Erythroblast (primary cell): ENCODE measurements around the gene WFS1.

Experiments
- DNase-seq, 2 experiments: peaks; one replicate each; lab custom pipeline; 2025; lab: John Stamatoyannopoulos, UW
- GATA1 ChIP-seq: IDR thresholded peaks from 2 replicates; pipeline ENCODE4 v1.6.1; 2011; ENCODE audit warnings: low read depth, mild to moderate bottlenecking, control low read depth, low read length, moderate library complexity
- POLR2A ChIP-seq: IDR thresholded peaks from 2 replicates; pipeline ENCODE4 v1.6.1; 2011; ENCODE audit warnings: mild to moderate bottlenecking, low read length

WFS1 gene, protein sequence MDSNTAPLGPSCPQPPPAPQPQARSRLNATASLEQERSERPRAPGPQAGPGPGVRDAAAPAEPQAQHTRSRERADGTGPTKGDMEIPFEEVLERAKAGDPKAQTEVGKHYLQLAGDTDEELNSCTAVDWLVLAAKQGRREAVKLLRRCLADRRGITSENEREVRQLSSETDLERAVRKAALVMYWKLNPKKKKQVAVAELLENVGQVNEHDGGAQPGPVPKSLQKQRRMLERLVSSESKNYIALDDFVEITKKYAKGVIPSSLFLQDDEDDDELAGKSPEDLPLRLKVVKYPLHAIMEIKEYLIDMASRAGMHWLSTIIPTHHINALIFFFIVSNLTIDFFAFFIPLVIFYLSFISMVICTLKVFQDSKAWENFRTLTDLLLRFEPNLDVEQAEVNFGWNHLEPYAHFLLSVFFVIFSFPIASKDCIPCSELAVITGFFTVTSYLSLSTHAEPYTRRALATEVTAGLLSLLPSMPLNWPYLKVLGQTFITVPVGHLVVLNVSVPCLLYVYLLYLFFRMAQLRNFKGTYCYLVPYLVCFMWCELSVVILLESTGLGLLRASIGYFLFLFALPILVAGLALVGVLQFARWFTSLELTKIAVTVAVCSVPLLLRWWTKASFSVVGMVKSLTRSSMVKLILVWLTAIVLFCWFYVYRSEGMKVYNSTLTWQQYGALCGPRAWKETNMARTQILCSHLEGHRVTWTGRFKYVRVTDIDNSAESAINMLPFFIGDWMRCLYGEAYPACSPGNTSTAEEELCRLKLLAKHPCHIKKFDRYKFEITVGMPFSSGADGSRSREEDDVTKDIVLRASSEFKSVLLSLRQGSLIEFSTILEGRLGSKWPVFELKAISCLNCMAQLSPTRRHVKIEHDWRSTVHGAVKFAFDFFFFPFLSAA

DNA sequence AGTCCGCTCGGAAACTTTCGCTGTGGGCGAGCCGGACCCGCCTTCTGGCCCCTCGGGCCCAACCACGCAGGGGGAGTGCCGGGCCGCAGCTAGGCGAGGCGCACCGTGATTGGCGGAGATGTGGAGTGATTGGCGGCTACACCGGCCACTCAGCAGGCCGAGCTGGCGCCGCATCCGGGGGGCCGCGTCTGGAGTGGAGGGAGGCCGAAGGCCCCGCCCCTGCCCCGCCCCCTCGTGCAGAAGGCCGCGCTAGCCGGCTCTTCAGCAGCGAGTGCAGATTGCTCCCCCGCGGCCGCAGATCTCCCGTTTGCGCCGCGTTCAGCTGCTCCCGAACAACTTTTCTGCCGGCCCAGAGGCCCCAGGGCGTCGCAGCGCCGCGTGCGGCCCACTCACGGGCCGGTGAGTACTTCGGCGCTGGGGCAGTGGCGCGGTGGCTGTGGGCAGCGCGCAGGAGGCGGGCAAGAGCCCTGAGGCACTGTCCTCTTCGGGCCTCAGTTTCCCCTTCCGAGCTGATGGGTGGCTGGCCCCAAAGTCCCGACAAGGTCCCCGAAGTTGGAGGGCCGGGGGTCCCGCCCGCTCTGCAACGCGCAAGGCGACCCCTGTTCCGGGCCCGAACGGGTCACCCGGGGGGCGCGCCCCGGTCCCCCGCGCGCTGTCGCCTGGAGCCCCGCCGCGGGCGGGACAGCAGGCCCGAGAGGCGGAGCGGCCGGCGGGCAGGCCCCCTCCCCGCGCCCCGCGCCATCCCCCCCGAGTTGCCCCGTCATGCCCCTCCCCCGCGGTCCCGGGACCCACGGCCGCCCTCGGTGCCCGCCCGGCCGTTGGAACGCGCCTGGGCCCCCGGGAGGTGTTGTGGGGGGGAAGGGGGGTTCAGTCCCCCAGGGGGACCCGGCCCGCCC is at the start of gene WFS1:
Gene WFS1 (plus strand): TSS at position 235 of the 896 bp plus-strand sequence. CDS start 7,606 bp downstream, outside the sequence.
- TF ChIP-seq GATA1 (no peak), POLR2A (no peak)
- peak; percentile 86 to 87 for DNase-seq

DNA sequence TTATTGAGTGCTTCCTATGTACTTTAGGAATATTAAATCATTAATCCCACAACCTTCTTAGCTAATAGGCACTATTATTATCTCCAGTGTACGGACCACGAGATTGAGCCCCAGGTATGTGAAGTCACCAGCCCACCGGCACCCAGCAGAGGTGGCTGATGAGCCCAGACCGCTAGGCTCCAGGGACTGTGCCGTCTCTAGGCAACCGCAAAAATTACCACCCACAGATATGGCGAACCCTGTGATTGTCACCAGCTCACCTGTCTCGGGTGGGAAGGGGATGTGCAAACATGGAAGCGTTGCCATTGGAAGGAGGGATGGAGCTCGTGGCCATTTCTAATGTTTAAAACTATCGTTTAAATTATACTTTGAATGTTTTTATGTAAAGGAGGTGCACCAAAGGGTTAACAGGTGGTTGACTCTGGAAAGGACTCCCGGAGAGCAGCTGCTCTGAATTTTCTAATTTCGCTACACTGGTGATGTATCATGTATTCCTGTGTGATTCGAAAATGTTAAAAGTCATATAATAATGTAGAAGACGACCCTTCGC is 48.3 kb upstream of the WFS1 start:
- DNase-seq: no peak
- TF ChIP-seq POLR2A: no peak
- TF ChIP-seq GATA1: no peak

DNA sequence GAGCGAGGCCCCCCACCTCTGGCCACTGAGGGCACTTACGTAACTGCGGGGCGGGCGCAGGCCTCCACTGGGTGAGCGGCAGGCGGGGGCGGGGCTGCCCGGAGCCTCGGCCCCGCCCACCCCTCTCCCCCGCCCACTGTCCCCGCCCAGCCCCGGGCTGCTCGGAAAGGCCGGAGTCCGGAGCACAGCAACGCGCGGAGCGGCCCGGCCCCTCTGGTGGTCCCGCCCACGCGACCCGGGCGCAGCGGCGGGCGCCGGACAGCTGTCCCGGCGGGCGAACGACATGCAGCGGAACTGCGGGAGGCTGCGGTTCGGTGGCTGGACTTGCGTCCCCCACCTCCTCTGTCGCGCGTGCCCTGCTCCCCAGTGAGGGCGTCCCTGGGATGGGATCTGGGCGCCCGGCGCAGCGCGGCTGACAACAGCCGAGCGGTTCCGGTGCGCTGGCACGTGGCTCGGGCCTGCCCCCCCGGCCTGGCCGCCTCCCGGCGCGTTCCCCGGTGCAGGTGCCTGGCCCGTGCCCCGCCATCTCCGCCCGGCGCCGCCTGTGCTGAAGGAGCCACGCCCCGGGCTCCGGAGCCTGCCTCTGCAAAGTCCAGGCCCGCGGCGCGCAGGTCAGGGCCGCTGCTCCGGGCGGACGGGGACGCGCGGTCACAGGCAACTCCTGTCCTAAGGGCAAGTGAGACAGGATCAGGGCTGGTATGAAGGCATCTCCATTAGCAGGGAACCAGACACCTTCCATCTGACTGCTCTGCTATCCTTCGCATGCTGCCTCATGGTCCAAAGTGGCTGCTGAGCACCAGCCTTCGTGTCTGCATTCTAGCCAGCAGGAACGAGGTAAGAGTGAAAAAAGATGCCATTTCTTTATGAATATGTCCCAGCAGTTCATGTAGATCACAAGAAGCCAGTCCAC is 47.5 kb upstream of the WFS1 start:
- DNase-seq: peak in 1 of 2 experiments; percentile 32
- TF ChIP-seq POLR2A (no peak), GATA1 (no peak)

DNA sequence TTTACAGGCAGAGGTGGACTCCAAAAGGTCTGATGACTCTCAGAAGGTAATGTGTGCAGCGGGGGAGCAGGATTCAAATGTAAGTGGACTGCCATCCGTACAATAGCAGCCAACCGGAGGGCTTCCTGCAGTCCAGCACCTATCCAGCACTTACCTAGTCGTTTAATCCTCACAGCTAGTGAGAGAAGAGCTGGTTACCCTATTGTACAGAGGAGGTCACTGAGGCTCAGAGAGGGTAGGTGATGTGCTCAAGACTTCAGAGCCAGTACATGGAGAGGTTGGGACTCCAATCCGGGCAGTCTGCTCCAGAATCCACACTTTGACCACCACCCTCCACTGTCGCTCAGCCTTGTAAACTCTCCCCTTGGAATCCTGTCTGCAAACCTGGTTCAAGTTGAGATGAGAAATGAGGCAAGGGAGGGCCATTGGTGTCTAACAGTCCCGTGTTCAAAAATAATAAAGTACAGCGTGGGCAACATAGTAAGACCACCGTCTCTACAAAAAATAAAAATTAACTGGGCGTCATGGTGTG is 46.8 kb upstream of the WFS1 start:
- DNase-seq: peak in 1 of 2 experiments; percentile 1

DNA sequence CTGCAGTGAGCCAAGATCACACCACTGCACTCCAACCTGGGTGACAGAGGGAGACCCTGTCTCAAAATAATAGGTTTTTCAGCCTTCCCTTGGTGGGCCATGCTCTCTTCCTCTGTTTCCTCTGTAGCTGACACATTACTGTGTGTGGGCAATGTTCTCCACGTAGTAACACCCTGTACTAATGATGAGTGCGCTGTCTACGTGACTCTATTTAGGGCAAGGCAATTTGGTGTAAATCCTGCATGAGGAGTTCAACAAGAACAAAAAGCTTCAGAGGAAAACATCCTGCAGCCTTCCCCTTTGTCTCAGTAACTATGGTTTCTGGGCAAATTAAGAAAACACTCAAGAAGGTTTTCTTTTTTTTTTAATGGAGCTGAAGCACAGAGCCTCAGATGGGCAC is 44.9 kb upstream of the WFS1 start:
- TF ChIP-seq POLR2A (no peak), GATA1 (no peak)
- no peak for DNase-seq

More for the DNA sequence above, 46.8 kb upstream of the WFS1 start:
- TF ChIP-seq GATA1: no peak
- no peak for TF ChIP-seq POLR2A

DNA sequence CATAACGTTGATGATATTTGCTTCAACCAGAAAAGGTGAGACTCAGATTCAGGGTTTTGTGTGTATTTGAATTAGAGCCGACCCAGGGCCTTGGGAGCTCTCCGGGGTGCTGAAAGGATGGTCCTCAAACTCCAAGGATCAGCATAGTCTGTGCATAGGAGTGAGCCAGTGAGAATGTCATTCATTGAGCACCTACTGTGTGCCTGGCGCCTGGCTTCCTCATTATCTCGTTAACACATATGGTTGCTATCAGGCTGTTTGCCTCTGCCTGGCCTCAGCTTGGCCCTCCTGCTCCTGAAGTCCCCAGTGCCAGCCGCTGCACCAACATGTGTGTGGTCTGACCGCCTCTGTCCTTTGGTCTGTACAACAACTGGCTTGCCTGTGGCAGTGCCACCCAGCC is 44.2 kb upstream of the WFS1 start:
- peak in 1 of 2 experiments; percentile 4 for DNase-seq
- TF ChIP-seq GATA1: no peak
- no peak for TF ChIP-seq POLR2A

DNA sequence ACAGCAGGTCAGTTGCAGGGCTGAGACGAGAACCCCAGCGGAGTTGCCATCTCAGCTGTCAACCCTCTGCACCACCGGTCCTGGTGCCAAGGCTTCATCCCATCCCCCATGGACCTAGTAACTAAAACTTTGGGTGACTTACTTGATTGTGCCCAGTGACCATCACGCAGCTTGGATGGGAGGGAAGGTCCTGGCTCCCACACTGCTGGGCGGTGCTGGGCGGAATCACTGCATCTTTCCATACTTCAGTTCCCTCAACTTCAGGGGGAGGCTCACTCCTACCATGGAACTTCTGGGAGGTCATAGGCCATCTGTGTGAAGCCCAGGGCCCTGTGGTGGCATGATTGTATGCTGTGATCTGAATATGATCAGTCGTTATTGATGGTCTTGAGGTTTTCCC is 43.1 kb upstream of the WFS1 start:
- no peak for DNase-seq
- TF ChIP-seq GATA1: no peak
- TF ChIP-seq POLR2A: no peak

DNA sequence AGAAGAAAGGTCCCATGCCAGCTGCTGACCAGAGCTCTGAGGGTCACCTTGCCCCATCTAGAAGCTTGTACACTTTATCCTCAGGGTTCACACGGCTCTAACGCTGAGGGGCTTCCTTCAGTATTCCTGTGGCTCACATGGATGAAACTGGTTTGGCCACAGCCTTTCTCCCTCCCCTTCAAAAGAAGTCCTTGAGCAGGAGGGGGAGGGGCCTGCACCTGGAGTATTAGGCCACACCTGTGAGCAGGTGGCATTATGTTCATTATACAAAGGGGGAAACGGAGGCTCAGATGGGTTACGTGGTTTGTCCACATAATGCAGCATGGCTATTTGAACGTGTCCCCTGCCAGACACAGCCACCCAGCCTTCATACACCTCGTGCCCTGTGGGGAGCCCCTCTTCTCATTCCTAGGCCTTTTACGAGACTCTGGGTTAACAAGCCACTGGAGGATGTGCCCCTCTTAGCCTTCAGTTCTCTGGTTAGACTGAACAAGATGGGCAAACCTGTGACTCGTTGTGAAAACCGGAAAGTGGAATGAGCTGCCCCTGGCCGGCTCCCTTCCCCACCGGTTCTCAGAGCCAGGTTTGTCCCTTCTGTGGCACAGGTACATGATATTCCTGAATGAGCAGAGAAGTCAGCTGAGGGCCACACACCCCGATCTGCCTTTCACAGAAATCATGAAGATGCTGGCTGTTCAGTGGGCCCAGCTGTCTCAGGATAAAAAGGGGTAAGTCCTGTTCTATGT is 42.1 kb upstream of the WFS1 start:
- TF ChIP-seq GATA1 (no peak), POLR2A (no peak)
- no peak for DNase-seq

DNA sequence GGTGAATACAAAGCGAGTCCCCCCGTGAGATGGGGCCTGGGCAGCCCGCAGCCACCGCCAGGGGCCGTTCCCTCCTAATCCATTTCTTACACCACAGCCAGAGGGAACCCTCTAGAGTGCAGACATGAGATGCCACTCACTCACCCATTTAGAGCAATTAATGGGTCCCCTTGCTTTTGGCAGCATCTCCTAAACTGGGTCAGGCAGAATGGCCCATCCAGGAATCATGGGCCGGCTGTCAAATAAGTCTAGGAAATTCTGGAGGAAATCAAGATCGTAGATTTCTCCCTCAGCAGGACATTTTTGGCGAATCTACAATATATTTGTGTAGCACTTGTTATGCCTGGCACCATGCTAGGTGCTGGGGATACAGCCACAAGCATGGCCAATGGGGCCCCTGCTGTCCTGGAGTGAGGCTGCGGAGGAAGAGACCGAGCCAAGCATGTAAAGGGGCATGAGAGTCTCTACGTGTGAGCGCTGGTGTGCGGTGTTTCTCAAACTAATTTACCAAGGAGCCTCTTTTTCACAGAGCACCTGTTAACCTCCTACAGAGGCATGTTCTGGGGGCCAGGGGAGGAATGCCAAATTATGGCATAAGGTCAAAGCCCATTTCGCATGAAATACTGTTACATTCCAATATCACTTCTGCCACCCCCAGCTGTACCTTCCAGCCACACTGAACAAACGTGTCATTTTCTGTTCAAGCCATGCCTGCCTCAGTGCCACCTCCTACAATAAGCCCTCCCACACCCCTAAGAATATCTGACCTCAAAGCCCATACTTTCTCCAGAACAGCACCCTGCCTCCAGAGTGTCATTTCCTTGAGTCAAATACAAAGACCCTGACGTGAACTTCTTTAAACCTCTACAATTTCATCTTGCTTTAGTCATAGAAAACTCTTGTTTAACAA is 41.2 kb upstream of the WFS1 start:
- TF ChIP-seq GATA1: no peak
- no peak for TF ChIP-seq POLR2A
- no peak for DNase-seq

DNA sequence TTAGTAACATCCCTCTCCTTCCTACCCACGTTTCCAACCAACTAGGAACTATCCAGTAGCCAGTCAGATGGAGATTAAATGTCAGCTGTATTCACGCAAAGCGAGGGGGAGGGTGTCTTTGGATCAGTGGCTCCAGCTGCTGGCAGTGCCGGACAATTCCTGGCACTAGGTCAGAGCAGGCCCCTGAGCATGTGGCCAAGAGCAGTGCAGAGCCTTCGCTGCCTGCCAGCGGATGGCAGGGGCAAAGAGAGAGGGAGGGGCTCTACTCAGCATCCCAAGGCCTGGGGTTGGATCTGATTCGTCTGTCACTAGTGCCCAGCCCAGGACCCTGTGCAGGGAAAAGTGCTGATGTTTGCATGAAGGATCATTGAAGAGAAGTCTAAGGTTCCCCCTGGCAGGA is 40.6 kb upstream of the WFS1 start:
- DNase-seq: no peak
- TF ChIP-seq GATA1: no peak
- no peak for TF ChIP-seq POLR2A
